ENCODE results near the gene SLC39A13. TPM values are rescaled to one million over a fixed set of nuclear protein-coding genes. Genes with fewer than 3 reads are reported as not detected.

Gene SLC39A13
- total RNA-seq = 10 to 100 TPM; 41.7 to 46.6 (median 44.9) TPM
- polyA plus RNA-seq = 61.6 TPM
- long read RNA-seq, donor 1, partial matches to known transcripts = 43 of 296 reads
- long read RNA-seq, donor 1, other reads (novel, unspliced or antisense) = 252 of 296 reads
- long read RNA-seq, donor 2, partial matches to known transcripts = 17 of 166 reads
- long read RNA-seq, donor 2, other reads (novel, unspliced or antisense) = 148 of 166 reads
- long read RNA-seq, donor 3, partial matches to known transcripts = 66 of 307 reads
- long read RNA-seq, donor 3, other reads (novel, unspliced or antisense) = 234 of 307 reads
- long read RNA-seq, donor 4, partial matches to known transcripts = 93 of 134 reads
- long read RNA-seq, donor 4, other reads (novel, unspliced or antisense) = 40 of 134 reads

DNA sequence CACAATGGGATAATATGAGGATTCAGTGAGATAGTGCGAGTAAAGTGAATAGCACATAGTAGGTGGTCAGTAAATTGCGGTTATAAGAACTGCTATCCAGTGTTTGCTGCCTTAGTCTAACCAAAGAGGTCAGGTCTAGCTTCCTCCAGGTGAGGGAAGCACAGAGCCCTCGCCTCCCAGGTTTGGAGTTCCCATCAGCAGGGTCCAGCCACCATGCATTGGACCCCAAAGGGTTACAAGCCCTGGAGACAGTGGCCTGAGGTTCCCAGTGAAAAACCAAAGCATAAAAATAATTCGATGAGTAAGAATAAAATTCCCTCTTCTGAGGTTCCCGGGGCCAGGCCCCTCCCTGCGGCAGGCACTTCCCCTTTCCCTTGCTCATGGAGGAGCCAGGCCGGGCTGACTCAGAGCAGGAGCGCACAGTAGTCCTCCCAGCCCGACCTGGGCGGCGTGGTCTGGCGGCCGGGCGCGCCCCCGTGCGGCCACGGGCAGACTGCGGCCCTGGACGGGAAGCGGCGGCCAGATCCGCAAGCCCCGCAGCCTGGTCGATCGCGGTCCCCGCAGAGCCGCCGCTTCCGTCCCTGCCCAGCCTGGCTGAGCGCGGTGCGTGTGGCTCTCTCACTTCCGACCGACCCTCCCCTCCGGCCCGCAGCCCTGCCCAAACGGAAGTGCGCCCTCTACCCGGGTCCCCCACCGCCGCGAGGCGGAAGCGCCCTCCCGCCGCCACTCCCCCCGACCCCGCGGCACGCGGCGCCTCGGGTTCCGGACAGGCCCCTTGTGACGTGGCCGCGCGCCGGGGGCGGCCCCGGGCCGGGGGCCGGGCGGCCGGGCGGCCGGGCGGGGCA, at the start of gene SLC39A13:
Gene SLC39A13, plus strand, starts transcription at position 845 of the 845 bp plus-strand sequence. CDS start 1,505 bp downstream, outside the sequence.
- 2% methylated on average over 70 of the region's 70 CpGs for WGBS
- DNase-seq (peak; percentile 95 to 98 (median 98)), ATAC-seq (peak; percentile 92 to 94)
- H3K27ac ChIP-seq (ENCODE audit: low read length) = peak within 1 kb of the TSS; percentile 100
- H3K27me3 ChIP-seq (ENCODE audit: control insufficient read depth, insufficient read depth) = no peaks in the 10 kb centered on the region
- H3K9me3 ChIP-seq (ENCODE audit: control insufficient read depth, low read length) = no peaks in the 10 kb centered on the region
- H3K4me1 ChIP-seq (ENCODE audit: control insufficient read depth, insufficient read depth, low read length) = peaks cover 8% of the 10 kb centered on the region
- peak within 1 kb of the TSS; percentile 78 for H3K4me3 ChIP-seq (ENCODE audit: low read length)
- intact Hi-C loops (cut with DNase I) = loop anchor here in 1 of 4 donors (5.0 kb wide), 1 partner anchor 36 kb away; no protein-coding TSS in a partner anchor

DNA sequence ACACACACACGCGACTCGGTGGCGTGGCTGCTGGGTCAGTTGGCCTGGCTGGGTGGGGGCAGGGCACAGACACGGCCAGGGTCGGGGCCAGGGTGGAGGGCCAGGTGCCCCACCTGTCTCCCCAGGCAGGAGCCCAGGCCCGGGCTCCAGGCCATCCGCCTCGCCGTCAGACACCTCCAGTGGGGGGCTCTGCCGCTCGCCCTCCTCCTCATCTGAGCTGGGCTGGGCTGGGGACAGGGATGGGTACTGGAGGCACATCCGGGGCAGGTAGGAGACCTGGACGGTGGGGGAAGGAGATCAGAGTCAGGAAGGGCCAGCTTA, 49.7 kb upstream of the SLC39A13 start:
- Histone ChIP-seq H3K27ac (ENCODE audit: low read length) (no peak overlapping the region), H3K4me3 (ENCODE audit: low read length) (no peak overlapping the region), H3K4me1 (ENCODE audit: control insufficient read depth, insufficient read depth, low read length) (no peaks in the 10 kb centered on the region), H3K27me3 (ENCODE audit: control insufficient read depth, insufficient read depth) (no peaks in the 10 kb centered on the region), H3K9me3 (ENCODE audit: control insufficient read depth, low read length) (no peaks in the 10 kb centered on the region)
- 80% methylated on average over 14 of the region's 14 CpGs for WGBS
- DNase-seq = peak in 1 of 3 donors; percentile 64
- ATAC-seq = no peak
- intact Hi-C loops (cut with DNase I) = loop anchor here (5.0 to 10.0 kb wide), 4 partner anchors 84 to 174 kb away; partner anchors contain the start of genes MADD (in 2 of the 4), NR1H3 (in 2 of the 4) and PACSIN3 (in 1 of the 4)

DNA sequence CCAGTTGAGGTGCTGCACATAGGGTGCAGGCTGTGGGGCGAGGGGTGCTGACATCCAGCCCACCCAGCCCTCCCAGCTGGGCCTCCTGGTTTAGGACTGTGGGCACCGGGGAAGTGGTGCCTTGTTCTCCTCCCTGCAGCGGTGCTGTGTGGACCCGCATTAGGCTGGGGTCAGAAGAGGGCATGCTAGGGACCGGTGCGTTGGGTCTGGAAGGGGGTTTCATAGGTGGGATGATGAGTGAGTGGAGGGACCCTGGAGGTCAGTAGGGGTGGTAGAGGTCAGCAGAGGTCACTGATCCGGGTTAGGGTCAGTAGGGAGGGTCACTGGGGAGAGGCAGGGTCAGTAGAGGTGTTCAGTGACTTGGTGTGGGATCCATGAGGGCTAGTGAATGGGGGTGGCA, 49.2 kb upstream of the SLC39A13 start:
- DNase-seq (peak in 1 of 3 donors; percentile 31), ATAC-seq (no peak)
- H3K4me1 ChIP-seq (ENCODE audit: control insufficient read depth, insufficient read depth, low read length) = no peaks in the 10 kb centered on the region
- no peaks in the 10 kb centered on the region for H3K9me3 ChIP-seq (ENCODE audit: control insufficient read depth, low read length)
- no peak overlapping the region for H3K27ac ChIP-seq (ENCODE audit: low read length)
- no peak overlapping the region for H3K4me3 ChIP-seq (ENCODE audit: low read length)
- intact Hi-C loops (cut with DNase I) = loop anchor here (5.0 to 10.0 kb wide), 4 partner anchors 84 to 174 kb away; partner anchors contain the start of genes MADD (in 2 of the 4), NR1H3 (in 2 of the 4) and PACSIN3 (in 1 of the 4)
- WGBS = 75% methylated on average over 7 of the region's 7 CpGs
- H3K27me3 ChIP-seq (ENCODE audit: control insufficient read depth, insufficient read depth) = no peaks in the 10 kb centered on the region

DNA sequence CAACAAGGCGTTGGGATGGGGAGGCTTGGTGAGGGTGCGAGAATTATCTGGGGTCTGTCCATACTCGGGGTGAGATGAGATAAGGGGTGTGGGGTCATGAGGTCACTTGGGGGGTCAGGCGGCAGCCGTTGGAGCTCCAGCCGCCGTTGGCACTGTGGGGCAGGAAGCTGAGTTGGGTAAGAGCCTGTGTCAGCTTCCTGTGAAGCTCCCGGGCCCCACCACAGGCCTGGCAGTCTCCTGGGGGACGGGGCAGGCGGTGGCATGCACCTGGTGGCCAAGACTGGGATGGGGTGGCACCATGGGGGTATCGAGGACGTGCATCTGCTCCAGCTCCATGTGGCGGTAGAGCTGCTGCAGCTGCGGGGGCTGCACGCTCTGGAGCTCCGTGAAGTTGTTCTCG, 48.8 kb upstream of the SLC39A13 start:
- intact Hi-C loops (cut with DNase I) = loop anchor here (5.0 to 10.0 kb wide), 4 partner anchors 85 to 175 kb away; partner anchors contain the start of genes MADD (in 2 of the 4), NR1H3 (in 2 of the 4) and PACSIN3 (in 1 of the 4)
- peak in 2 of 3 donors; percentile 56 to 69 for DNase-seq
- H3K27me3 ChIP-seq (ENCODE audit: control insufficient read depth, insufficient read depth) = no peaks in the 10 kb centered on the region
- ATAC-seq = no peak
- no peak overlapping the region for H3K4me3 ChIP-seq (ENCODE audit: low read length)
- WGBS = 69% methylated on average over 17 of the region's 17 CpGs
- no peak overlapping the region for H3K27ac ChIP-seq (ENCODE audit: low read length)
- no peaks in the 10 kb centered on the region for H3K9me3 ChIP-seq (ENCODE audit: control insufficient read depth, low read length)
- H3K4me1 ChIP-seq (ENCODE audit: control insufficient read depth, insufficient read depth, low read length) = no peaks in the 10 kb centered on the region

DNA sequence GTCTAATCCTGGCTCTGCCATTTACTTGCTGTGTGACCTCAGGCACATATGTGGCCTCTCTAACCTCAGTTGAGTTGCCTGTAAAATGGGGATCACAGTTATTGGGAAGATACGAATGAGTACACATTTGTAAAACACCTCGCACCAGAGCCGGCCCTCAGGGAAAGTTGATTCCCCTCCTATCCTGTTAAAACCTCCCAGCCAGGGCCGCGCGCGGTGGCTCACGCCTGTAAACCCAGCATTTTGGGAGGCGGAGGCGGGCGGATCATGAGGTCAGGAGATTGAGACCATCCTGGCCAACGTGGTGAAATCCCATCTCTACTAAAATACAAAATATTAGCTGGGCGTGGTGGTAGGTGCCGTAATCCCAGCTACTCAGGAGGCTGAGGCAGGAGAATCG, 48.0 kb upstream of the SLC39A13 start:
- DNase-seq = no peak
- H3K4me1 ChIP-seq (ENCODE audit: control insufficient read depth, insufficient read depth, low read length) = no peaks in the 10 kb centered on the region
- no peak overlapping the region for H3K27ac ChIP-seq (ENCODE audit: low read length)
- intact Hi-C loops (cut with DNase I) = no loop called here
- H3K27me3 ChIP-seq (ENCODE audit: control insufficient read depth, insufficient read depth) = no peaks in the 10 kb centered on the region
- ATAC-seq = no peak
- no peaks in the 10 kb centered on the region for H3K9me3 ChIP-seq (ENCODE audit: control insufficient read depth, low read length)
- 94% methylated on average over 15 of the region's 15 CpGs for WGBS
- no peak overlapping the region for H3K4me3 ChIP-seq (ENCODE audit: low read length)

DNA sequence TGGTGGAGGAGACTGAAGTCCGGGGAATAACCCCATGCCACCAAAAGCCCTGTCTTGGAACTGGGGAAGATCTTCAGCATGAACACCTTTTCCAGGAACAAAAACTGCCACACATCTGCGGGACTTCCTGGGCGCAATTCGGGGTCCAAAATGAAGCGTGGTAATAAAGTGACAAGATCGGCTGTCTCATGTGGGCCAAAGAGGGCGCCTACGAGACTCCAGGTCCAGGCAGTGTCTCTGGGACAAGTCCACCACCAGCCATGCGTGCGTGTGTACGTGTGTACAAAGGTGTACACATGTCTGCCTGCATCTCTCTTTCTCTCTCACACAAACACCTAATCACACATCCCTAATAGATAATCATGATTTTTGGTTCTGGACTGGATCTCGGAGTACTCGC, 47.0 kb upstream of the SLC39A13 start:
- Histone ChIP-seq H3K27me3 (ENCODE audit: control insufficient read depth, insufficient read depth) (no peaks in the 10 kb centered on the region), H3K9me3 (ENCODE audit: control insufficient read depth, low read length) (no peaks in the 10 kb centered on the region), H3K4me1 (ENCODE audit: control insufficient read depth, insufficient read depth, low read length) (no peaks in the 10 kb centered on the region), H3K27ac (ENCODE audit: low read length) (peak overlapping the region; percentile 13), H3K4me3 (ENCODE audit: low read length) (no peak overlapping the region)
- DNase-seq (no peak), ATAC-seq (no peak)
- 81% methylated on average over 13 of the region's 13 CpGs for WGBS
- intact Hi-C loops (cut with DNase I) = no loop called here

DNA sequence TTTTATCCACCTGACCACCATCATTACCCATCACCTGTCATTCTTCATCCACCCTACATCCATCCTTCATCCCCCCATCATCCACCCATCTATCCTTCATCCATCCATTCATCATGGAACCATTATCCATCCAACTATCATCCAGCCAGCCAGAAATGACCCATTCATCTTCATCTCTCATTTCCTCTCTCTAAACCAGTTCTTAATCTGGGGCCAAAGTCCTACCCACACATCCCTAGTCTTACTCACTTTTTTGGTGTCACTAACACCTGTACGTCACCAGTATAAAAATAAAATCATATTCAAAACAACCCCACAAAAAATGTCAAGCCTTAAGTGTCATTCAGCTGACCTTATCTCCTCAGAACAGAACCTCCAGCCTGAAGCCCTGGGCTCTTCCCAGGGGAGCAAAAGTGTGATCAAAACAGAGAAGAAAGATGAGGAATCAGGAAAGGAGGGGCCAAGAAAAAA, 42.3 kb upstream of the SLC39A13 start:
- no peak overlapping the region for H3K27ac ChIP-seq (ENCODE audit: low read length)
- H3K4me3 ChIP-seq (ENCODE audit: low read length) = no peak overlapping the region
- H3K4me1 ChIP-seq (ENCODE audit: control insufficient read depth, insufficient read depth, low read length) = no peaks in the 10 kb centered on the region
- WGBS = 63% methylated on average over 1 of the region's 1 CpG
- no peaks in the 10 kb centered on the region for H3K9me3 ChIP-seq (ENCODE audit: control insufficient read depth, low read length)
- H3K27me3 ChIP-seq (ENCODE audit: control insufficient read depth, insufficient read depth) = no peaks in the 10 kb centered on the region
- DNase-seq (no peak), ATAC-seq (no peak)
- intact Hi-C loops (cut with DNase I) = no loop called here

DNA sequence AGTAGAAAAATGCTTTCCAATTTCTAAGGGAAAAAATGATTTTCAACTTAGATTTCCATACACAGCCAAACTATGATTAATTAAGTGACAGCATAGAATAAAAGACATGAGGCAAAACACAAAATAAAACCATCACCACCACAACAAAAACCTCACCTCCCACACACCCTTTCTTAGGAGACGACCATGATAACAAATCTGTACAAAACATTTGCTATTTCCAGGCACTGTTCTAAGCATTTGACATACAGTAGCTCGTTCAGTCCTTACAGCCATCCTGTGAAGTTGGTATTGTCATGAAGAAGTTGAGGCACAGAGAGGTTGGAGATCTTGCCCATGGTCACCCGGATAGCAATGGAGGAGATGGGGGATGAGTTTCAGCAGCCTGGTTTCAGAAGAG, 38.7 kb upstream of the SLC39A13 start:
- no peaks in the 10 kb centered on the region for H3K4me1 ChIP-seq (ENCODE audit: control insufficient read depth, insufficient read depth, low read length)
- intact Hi-C loops (cut with DNase I) = loop anchor here (5.0 to 10.0 kb wide), 5 partner anchors 38 to 485 kb away; partner anchors contain the start of genes RAPSN (in 1 of the 4) and SLC39A13 (in 1 of the 4)
- H3K27me3 ChIP-seq (ENCODE audit: control insufficient read depth, insufficient read depth) = no peaks in the 10 kb centered on the region
- ATAC-seq (no peak), DNase-seq (no peak)
- H3K4me3 ChIP-seq (ENCODE audit: low read length) = no peak overlapping the region
- H3K27ac ChIP-seq (ENCODE audit: low read length) = no peak overlapping the region
- no peaks in the 10 kb centered on the region for H3K9me3 ChIP-seq (ENCODE audit: control insufficient read depth, low read length)
- 38% methylated on average over 3 of the region's 3 CpGs for WGBS

DNA sequence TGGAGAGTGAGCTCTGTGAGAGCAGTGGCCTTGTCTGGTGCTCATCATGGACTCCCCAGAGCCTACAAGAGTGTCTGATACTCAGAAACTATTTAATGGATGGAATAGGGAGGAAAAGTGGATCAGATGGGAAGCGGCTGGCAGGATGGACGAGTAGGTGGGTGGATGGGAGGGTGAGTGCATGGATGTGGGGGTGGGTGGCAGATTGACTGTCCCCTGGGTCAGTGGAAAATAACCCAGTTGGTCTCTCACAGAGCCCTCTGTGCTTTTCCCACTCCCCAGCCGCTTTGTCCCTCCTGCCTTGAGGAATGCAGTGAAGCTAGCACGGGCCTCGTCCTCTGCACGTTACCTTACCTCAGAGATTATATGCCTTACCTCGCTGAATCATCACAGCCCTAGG, 36.0 kb upstream of the SLC39A13 start:
- H3K9me3 ChIP-seq (ENCODE audit: control insufficient read depth, low read length) = no peaks in the 10 kb centered on the region
- ATAC-seq (no peak), DNase-seq (peak in 1 of 3 donors; percentile 10)
- WGBS = 79% methylated on average over 7 of the region's 7 CpGs
- no peak overlapping the region for H3K4me3 ChIP-seq (ENCODE audit: low read length)
- H3K27ac ChIP-seq (ENCODE audit: low read length) = no peak overlapping the region
- H3K27me3 ChIP-seq (ENCODE audit: control insufficient read depth, insufficient read depth) = no peaks in the 10 kb centered on the region
- no peaks in the 10 kb centered on the region for H3K4me1 ChIP-seq (ENCODE audit: control insufficient read depth, insufficient read depth, low read length)
- intact Hi-C loops (cut with DNase I) = loop anchor here (5.0 to 10.0 kb wide), 5 partner anchors 35 to 482 kb away; partner anchors contain the start of genes RAPSN (in 1 of the 4) and SLC39A13 (in 1 of the 4)

DNA sequence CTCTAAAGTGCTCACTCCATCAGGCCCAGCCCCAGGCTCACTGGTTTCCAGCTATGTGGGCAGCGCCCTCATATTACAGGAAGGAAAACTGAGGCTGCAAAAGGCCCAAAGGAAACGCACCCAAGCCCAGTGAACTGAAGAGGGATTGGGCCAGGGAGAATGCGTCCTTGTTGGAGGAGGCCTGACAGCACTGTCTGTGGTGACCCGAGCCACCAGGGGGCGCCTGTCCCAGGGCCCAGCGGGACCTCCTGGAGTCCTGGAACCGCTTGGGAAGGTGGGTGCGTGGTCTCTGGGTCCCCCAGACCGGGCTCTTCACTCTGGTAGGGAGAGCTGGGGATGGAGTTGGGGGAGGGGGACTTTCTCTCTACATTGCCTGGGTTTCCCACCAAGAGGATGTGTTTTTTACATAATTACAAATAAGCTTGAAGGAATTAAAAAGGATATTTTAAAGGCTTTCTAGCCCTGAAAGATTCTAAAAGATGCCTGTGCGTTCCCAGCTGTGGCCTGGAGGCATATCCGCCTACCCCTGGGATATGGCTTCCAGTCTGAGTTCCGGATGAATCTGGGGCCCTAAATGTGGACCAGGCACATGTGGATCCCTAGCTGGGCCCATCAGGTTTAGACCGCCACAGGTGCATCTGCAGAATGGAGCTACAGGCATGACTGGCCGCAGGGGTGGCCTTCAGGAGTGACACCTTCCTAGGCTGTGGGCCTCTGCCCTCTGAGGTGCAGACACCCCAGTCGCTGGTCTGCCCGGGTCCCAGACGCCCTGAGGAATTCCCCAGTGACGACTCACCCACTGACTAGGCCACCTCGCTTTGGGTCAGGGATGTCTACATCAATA, 34.3 kb upstream of the SLC39A13 start:
- no peak overlapping the region for H3K4me3 ChIP-seq (ENCODE audit: low read length)
- DNase-seq (peak; percentile 86 to 96 (median 95)), ATAC-seq (peak; percentile 79 to 86)
- WGBS = 40% methylated on average over 19 of the region's 19 CpGs
- no peaks in the 10 kb centered on the region for H3K4me1 ChIP-seq (ENCODE audit: control insufficient read depth, insufficient read depth, low read length)
- intact Hi-C loops (cut with DNase I) = loop anchor here (5.0 to 10.0 kb wide), 5 partner anchors 33 to 481 kb away; partner anchors contain the start of genes RAPSN (in 1 of the 4) and SLC39A13 (in 1 of the 4)
- no peaks in the 10 kb centered on the region for H3K9me3 ChIP-seq (ENCODE audit: control insufficient read depth, low read length)
- no peak overlapping the region for H3K27ac ChIP-seq (ENCODE audit: low read length)
- H3K27me3 ChIP-seq (ENCODE audit: control insufficient read depth, insufficient read depth) = no peaks in the 10 kb centered on the region

Measured in right cardiac atrium (tissue), 5 donors.